Endothelial cell of umbilical vein (primary cell): ENCODE data around the gene CUEDC1. TPM values are rescaled to one million over a fixed set of nuclear protein-coding genes. Genes with fewer than 3 reads are reported as not detected.

ENCODE experiments used
- BruUV-seq: library from RNA; stranded (reverse); fragments of 400-500 nt; replicated peaks from 2 replicates; lab custom pipeline; 2021; lab: Mats Ljungman, UMichigan
- CTCF ChIA-PET: fragments of 300-600, 350-600 bp; sonication (Branson Sonifier 250); formaldehyde crosslinking; loops from one replicate; lab custom pipeline; 2021; ENCODE audit warnings: antibody characterized with exemption, inconsistent platforms; lab: Charles Lee
- POLR2A ChIA-PET: fragments of 300-600, 350-600 bp; sonication (Branson Sonifier 250); formaldehyde crosslinking; loops from one replicate; lab custom pipeline; 2021; ENCODE audit warnings: antibody characterized with exemption, inconsistent platforms; lab: Charles Lee
- DNase-seq: peaks from one replicate; pipeline ENCODE4 v3.0.0-alpha.2; 2011; ENCODE audit warnings: low read depth, low spot score
- FAIRE-seq: peaks from 2 replicates; lab custom pipeline; 2011; peaks lifted over from hg19 to GRCh38; lab: Jason Lieb, UNC
- H2AFZ ChIP-seq: 2 replicates; pipeline ENCODE4 v1.6.0; 2012; ENCODE audit warnings: low read depth, low read length, control low read depth, inconsistent platforms
- H3K27ac ChIP-seq: 2 replicates; pipeline ENCODE4 v1.5.1; 2011; ENCODE audit warnings: low read depth, mild to moderate bottlenecking, control low read depth, low read length, moderate library complexity; ENCODE audit not compliant: insufficient read depth
- H3K27me3 ChIP-seq, 2 experiments: 2 replicates each; pipeline versions ENCODE4 v1.6.0 to v1.6.1; 2011; ENCODE audit warnings: low read length in 2 of 2, mixed read lengths in 1 of 2; ENCODE audit not compliant: control insufficient read depth in 2 of 2, insufficient read depth in 2 of 2
- H3K36me3 ChIP-seq, 2 experiments: 2 replicates in 1 of 2; 3 replicates in 1 of 2; pipeline ENCODE4 v1.5.1; 2011; ENCODE audit warnings: low read length in 2 of 2, mild to moderate bottlenecking in 1 of 2, moderate library complexity in 1 of 2; ENCODE audit not compliant: control insufficient read depth in 2 of 2, insufficient read depth in 2 of 2; ENCODE audit errors: extremely low read depth in 1 of 2
- H3K4me1 ChIP-seq: 3 replicates; pipeline ENCODE4 v1.5.1; 2011; ENCODE audit warnings: mild to moderate bottlenecking, low read length; ENCODE audit not compliant: control insufficient read depth, insufficient read depth; ENCODE audit errors: extremely low read depth
- H3K4me2 ChIP-seq: 2 replicates; pipeline ENCODE4 v1.6.1; 2011; ENCODE audit warnings: low read length, control low read depth, mixed read lengths; ENCODE audit not compliant: insufficient read depth
- H3K4me3 ChIP-seq, 3 experiments: fragments of 200-600 bp in 1 of 3; sonication (generic), shearing (Covaris generic) in 1 of 3; replicated peaks in 1 of 3; 2 replicates each; pipeline ENCODE4 v1.5.1; 2011 to 2016; ENCODE audit warnings: control low read depth in 3 of 3, low read length in 3 of 3, mild to moderate bottlenecking in 2 of 3, inconsistent platforms in 1 of 3, low read depth in 1 of 3, moderate library complexity in 1 of 3; ENCODE audit not compliant: insufficient read depth in 1 of 3
- H3K79me2 ChIP-seq: 2 replicates; pipeline ENCODE4 v1.6.0; 2012; ENCODE audit warnings: low read length, inconsistent platforms; ENCODE audit not compliant: control insufficient read depth, insufficient read depth
- H3K9ac ChIP-seq: replicated peaks from 2 replicates; pipeline ENCODE3; 2011; ENCODE audit warnings: low read length, control low read depth; ENCODE audit not compliant: insufficient read depth; ENCODE audit errors: extremely low read depth
- H3K9me1 ChIP-seq: replicated peaks from 3 replicates; pipeline ENCODE4 v1.6.0; 2011; ENCODE audit warnings: mild to moderate bottlenecking, low read length; ENCODE audit not compliant: control insufficient read depth, insufficient read depth; ENCODE audit errors: extremely low read depth
- H3K9me3 ChIP-seq: replicated peaks from 2 replicates; pipeline ENCODE4 v1.5.1; 2012; ENCODE audit warnings: low read length, inconsistent platforms; ENCODE audit not compliant: control insufficient read depth, insufficient read depth
- H4K20me1 ChIP-seq: replicated peaks from 2 replicates; pipeline ENCODE3; 2011; ENCODE audit warnings: mild to moderate bottlenecking, low read length; ENCODE audit not compliant: control insufficient read depth, insufficient read depth; ENCODE audit errors: extremely low read depth
- EZH2 ChIP-seq: IDR thresholded peaks from 2 replicates; pipeline ENCODE4 v1.6.1; 2012; ENCODE audit warnings: borderline replicate concordance, low read depth, mild to moderate bottlenecking, moderate library complexity, low read length, inconsistent platforms; ENCODE audit not compliant: severe bottlenecking
- dilution Hi-C: fragments of 300-500 bp; cut with MboI; formaldehyde crosslinking; loops from one replicate; pipeline ENCODE4 v1.15.0; 2019; ENCODE audit warnings: low sequenced_read_pairs; ENCODE audit not compliant: extremely low pct_ligation_motif_present
- intact Hi-C: fragments of 100-400 bp; cut with micrococcal nuclease; formaldehyde crosslinking; loops from one replicate; pipeline ENCODE4 v1.10.0; 2022
- polyA plus RNA-seq, 4 experiments: library from polyadenylated mRNA; depleted of rRNA in 3 of 4; stranded (reverse) in 3 of 4; unstranded in 1 of 4; fragments of >200 nt; gene quantifications; 2 replicates each; pipeline versions ENCODE4 v1.2.1 to v1.2.3, GENCODE V29; 2011 to 2012; ENCODE audit warnings: missing spikeins in 1 of 4
- total RNA-seq: library from RNA; stranded (reverse); gene quantifications from 2 replicates; pipeline ENCODE4 v1.2.3, GENCODE V29; 2021
- TF ChIP-seq, protein P1 (sequence below), 2 donors: IDR thresholded peaks; 1 replicate in 1 of 2; 2 replicates in 1 of 2; pipeline ENCODE4 v1.5.1; 2011; ENCODE audit warnings: low read length in 2 of 2, mild to moderate bottlenecking in 2 of 2, moderate library complexity in 2 of 2, control low read depth in 1 of 2, inconsistent platforms in 1 of 2, low read depth in 1 of 2; ENCODE audit not compliant: insufficient read depth in 1 of 2; ENCODE audit errors: extremely low read depth in 1 of 2

The CUEDC1 gene
- total and polyA plus RNA-seq, 2 donors (not counting 3 experiments of a cell fraction or from before 2014, with no cell fraction given): 15.8 to 27.7 TPM

DNA sequence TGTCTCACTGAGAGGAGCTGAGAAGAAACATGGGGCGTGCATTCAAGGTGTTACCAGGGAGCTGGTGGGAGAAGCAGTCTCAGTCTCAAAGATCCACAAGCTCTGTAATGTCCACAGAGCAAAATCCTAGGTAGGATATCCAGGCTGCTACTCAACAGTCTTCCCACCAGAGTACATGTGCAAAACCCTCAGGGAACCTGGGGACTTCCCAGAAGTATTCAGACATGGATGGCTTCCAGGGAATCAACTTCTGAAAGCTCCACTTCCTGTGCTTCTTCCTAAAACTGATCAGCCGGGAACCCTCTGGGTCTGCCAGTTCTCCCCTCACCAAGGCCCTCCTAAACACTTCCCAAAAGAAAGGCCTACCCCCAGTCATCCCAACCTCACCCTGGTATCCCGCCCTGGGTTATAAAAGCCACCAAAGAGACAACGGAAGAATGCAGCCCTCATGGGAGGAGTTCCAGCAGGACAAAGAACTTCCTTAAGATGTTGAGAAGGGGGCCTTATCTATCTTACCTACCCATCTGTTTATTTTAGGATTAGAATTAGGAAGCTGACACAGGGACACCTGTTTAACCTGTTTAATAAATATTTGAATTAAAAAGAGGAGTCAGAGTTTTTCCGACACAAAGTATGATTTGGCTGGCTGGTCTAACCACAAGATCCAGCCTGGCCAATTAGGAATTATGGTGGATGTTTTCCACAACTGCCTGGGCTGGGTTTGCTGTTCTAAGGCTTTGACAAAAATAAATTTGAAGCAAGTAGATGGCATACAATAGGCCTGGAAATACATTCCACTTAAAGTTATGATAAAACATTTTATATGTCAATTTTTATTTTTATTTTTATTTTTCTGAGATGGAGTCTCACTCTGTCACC lies 37.0 kb downstream of the CUEDC1 start:
- TF ChIP-seq EZH2: no peak
- TF ChIP-seq, protein P1, sequence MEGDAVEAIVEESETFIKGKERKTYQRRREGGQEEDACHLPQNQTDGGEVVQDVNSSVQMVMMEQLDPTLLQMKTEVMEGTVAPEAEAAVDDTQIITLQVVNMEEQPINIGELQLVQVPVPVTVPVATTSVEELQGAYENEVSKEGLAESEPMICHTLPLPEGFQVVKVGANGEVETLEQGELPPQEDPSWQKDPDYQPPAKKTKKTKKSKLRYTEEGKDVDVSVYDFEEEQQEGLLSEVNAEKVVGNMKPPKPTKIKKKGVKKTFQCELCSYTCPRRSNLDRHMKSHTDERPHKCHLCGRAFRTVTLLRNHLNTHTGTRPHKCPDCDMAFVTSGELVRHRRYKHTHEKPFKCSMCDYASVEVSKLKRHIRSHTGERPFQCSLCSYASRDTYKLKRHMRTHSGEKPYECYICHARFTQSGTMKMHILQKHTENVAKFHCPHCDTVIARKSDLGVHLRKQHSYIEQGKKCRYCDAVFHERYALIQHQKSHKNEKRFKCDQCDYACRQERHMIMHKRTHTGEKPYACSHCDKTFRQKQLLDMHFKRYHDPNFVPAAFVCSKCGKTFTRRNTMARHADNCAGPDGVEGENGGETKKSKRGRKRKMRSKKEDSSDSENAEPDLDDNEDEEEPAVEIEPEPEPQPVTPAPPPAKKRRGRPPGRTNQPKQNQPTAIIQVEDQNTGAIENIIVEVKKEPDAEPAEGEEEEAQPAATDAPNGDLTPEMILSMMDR (IDR thresholded peaks at IDR 0.05; ENCODE audit: extremely low read depth in 1 of 2, insufficient read depth in 1 of 2, low read depth in 1 of 2, low read length in 2 of 2): no peak
- Histone ChIP-seq H3K4me2 (no peak overlapping the region), H3K79me2 (no peaks in the 10 kb centered on the region), H4K20me1 (no peaks in the 10 kb centered on the region), H3K4me1 (peaks cover 11% of the 10 kb centered on the region), H3K27me3 (no peaks in the 10 kb centered on the region), H3K27ac (no peak overlapping the region), H3K9me3 (no peaks in the 10 kb centered on the region), H3K4me3 (no peak overlapping the region), H3K9ac (no peak overlapping the region), H3K9me1 (no peaks in the 10 kb centered on the region), H2AFZ (no peak overlapping the region), H3K36me3 (no peaks in the 10 kb centered on the region)
- dilution Hi-C loops (no loop called here), intact Hi-C loops (no loop called here)
- FAIRE-seq (no peak), DNase-seq (no peak)
- BruUV-seq: no TSS peak
- CTCF ChIA-PET: interaction anchor here (1.3 to 1.5 kb wide), 2 partner anchors 9 to 25 kb away, joined by 5 read pairs; no protein-coding TSS in a partner anchor
- POLR2A ChIA-PET: no interaction called here
